ENCODE data around the gene SRP68.
"Not testable (repeated sequence)": the region's sequence is repeated elsewhere in the genome, so short reads cannot be mapped to it uniquely, and the experiment has no call there.

The SRP68 gene

DNA sequence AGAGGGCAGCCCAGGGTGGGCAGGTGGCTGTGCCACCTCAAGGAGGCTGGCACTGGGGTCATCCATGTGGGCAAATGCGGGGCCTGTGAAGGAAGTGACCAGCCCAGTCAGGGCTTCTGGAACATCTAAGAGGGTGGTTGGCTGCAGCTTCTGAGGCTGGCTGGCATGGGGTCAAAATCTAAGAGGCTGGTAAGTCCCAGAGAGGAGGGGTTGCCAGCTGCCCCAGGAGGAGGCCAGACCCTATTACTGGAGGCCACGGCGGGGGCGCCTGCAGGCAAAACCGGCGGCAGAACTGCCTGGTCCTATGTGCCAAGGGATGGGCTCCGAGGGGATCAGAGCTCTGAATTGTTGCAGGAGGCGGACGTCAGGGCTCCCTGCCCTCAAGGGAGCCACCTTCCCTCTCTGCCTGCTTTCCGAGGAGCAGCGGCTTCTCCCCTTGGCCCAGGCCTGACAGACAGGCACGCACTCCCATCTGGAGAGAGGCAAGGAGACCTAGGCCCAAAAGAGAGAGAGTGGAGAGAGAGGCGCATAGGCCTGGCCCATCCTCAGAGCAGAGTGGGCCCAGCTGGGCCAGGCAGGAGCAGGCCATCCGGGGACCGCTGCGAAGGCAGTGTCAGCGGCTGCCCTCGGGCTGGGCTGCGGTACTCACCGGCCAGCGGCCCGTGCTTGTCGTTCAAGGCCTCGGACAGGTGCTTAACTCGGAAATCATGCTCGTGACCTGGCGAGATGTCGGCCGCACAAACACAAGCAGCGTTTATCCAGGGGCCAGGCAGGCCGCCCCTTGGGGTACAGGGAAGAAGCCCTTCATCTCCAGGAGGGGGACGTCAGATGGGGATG, 17.6 kb upstream of the SRP68 start:
- DNase-seq (ENCODE audit: low read depth, low spot score), result no peak

DNA sequence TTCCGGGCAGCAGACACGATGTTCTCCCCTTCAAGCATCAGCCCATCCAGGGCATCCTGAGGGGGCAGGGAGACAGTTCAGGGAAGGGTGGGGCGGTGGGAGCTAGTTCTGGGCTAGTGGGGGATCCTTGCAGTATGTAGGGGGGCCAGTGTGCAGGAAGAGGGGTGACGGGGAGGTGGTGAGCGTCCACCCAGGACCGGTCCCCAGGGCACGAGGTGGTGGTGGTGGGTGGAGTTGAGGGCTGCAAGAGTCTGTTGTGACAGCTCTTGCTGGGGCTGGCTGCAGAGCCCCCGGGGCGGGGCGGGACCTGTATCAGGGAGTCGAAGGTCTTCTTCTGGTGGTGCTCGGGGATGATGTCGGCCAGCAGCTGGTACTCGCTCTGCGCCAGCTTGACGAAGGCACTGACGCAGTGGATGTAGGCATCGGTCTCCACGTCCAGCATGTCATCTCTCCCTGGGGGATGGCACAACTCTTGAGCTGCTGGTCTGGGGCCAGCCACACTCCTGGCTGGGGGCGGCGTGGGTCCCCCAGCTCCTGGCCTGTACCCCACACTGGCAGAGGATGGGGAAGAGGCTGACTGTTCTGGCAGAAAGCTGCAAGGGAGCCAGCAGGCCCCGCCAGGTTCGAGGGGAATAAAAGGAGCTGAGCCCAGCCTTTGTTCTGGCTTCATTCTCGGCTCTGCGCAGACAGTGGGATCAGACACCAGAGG, 16.7 kb upstream of the SRP68 start:
- no peak for DNase-seq (ENCODE audit: low read depth, low spot score)

GRCh38 chr17:76088041-76088867, 15.9 kb upstream of the SRP68 start:
- no peak for DNase-seq (ENCODE audit: low read depth, low spot score)

DNA sequence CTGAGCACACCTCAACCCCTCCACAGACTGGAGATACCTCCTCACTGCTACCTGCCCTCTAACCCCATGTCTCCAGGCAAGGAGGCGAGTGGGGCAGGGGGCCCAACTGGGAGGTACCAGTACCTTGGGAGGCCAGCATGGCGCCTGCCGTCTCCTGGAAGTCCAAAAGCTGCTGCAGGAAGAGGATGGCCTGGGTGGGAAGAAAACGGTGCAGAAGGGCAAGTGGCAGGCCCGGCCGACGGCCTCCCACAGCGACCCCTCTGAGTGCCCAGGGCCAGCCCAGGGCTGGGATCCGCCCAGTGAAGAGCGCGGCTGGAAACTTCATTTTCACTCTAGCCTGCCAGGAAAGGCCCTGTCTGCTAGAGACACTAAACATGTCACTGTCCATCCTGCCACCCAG, 15.2 kb upstream of the SRP68 start:
- DNase-seq (ENCODE audit: low read depth, low spot score), result no peak

DNA sequence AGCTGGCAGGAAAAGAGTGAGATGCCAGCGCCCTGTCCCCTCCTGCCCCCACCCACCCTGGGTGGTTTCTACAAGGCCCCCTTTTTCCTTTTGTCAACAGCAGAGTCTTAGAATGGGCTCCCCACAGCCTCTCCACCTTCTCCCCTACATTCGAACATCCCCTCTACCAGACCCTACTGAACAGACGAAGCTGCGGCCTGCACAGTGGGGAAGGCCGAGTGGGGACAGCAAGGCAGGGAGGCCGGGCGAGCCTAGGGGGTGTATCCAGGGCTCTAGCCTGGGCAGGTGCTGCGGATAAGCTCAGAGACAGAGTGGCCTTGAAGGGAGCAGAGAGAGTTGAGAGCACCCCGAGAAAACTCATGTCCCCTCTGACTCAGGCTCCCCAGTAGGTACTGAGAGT, 14.1 kb upstream of the SRP68 start:
- DNase-seq (ENCODE audit: low read depth, low spot score), result no peak

GRCh38 chr17:76085731-76086366, 13.5 kb upstream of the SRP68 start:
- DNase-seq (ENCODE audit: low read depth, low spot score), result no peak

DNA sequence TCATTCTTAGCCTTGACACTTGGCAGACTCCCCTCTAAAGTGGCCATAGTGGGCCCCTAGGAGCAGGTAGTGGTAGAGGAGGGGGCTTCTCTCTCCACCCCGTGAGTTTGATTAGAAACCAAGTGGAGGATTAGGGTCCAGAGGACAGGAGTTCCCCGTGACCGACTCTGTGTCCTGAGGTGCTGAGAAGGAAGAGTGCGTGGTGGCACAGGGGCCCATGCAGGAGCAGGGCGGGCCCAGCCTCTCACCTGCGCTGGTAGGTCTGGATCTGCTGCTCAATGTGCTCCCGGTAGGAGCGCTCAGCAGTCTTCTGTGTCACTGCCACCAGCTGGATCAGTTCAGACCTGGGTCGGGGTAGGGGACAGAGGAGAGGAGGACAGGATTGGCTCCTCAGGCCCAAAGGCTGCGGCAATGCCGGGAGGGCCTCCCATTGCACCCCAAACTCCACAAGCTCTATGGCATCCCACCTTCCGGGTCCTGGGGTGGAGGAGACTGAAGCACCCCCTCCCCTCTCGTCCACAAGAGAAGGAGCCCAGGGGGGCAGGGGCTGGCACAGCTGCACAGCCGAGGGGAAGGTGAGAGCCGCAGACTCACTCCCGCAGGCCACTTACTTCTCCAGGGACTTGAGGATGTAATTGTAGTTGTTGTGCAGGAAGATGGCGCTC, 12.9 kb upstream of the SRP68 start:
- no peak for DNase-seq (ENCODE audit: low read depth, low spot score)

DNA sequence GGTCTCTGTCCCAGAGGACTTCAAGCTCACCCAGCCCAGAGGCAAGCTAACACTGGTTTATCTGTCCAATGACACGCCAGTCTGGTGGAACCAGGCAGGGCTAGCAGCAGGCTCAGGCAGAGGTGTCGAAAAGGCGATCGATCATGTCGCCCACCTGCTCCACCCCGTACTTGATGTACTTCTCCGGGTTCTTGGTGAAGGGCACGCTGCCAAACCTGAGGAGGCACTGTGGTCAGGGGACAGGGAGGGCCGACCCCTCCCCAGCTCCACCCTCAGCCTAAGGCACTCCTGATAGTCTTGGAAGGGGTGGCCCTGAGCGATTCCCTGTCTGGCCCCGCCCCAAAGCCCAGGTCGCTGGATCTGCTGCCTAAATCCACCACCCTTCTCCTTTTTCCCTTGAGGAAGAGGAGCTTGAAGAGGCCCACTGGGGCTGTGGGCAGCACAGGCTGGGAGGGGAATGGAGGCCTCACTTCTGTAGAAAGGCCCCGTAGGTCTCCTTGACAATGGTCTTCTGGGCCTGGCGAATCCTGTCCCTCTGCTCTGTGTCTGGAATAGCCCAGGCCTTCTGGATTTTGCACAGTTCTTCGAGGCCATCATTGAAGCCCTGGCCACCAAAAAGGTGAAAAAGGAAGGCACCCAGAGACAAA, 11.3 kb upstream of the SRP68 start:
- no peak for DNase-seq (ENCODE audit: low read depth, low spot score)

- DNase-seq (ENCODE audit: low read depth, low spot score), result no peak
Measured at GRCh38 chr17:76082326-76083251, 10.3 kb upstream of the SRP68 start.

DNA sequence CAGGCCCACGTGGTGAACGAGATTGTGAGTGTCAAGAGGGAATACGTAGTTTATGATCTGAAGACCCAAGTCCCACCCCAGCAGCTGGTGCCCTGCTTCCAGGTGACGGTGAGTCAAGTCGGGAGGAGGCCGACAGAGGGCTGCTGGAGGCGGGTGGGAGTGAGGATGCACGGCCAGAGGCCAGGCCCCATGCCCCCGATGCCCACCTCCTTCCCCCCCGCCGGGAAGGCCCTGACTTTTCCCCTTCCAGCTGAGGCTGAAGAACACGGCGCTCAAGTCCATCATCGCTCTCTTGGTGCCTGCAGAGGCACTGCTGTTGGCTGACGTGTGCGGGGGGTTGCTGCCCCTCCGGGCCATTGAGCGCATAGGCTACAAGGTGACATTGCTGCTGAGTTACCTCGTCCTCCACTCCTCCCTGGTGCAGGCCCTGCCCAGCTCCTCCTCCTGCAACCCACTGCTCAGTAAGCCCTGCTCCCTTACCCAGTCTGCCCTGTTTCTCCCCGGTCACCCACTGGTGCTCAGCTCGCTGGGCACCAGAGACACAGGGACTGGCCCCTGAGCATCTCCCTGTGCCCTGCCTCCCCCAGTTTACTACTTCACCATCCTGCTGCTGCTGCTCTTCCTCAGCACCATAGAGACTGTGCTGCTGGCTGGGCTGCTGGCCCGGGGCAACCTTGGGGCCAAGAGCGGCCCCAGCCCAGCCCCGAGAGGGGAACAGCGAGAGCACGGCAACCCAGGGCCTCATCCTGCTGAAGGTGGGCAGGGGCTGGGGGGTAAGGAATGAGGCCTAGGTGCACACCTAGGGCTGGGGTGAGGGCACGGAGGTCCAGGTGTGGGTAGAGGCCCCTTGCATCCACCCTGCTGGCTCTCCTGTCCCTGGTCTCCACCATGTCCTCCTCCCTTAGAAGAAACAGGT, 9.2 kb upstream of the SRP68 start:
- DNase-seq (ENCODE audit: low read depth, low spot score), result no peak

- no peak for DNase-seq (ENCODE audit: low read depth, low spot score)
Measured at GRCh38 chr17:76080768-76081287, 8.5 kb upstream of the SRP68 start.

GRCh38 chr17:76079956-76080767, 7.8 kb upstream of the SRP68 start:
- DNase-seq (ENCODE audit: low read depth, low spot score), result no peak

GRCh38 chr17:76079535-76079955, 7.2 kb upstream of the SRP68 start:
- DNase-seq (ENCODE audit: low read depth, low spot score), result no peak

DNA sequence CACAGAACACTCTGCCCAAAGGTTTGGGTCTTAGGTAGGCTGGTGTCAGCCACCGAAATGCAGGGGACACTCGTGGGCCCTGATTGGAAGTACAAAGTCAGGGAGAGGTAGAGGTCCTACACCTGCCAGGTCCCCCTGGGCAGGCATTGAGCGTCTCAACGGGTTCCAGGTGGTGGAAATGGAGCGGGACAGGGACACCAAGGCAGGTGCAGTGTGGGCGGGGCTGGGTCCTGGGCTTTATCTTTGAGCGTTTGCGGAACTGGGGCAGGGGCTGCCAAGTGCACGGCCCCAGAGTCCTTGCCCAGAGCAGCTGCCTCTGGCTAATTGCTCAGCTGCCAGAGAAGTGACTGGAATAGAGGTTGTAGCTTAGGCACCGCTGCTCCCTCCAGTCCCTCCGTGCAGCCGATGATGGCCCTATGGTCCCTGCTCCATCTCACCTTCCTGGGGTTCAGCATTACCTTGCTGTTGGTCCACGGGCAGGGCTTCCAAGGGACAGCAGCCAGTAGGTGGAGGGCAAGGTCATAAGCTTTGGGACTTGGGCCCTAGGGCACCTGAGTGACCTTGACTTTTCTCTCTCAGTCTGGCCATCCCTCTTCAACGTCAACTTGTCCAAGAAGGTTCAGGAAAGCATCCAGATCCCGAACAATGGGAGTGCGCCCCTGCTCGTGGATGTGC, 6.7 kb upstream of the SRP68 start, which contains the start of gene ZACN:
Gene ZACN (plus strand): TSS at position 323 of the 675 bp plus-strand sequence. CDS start 83 bp downstream, at position 406.
- DNase-seq (ENCODE audit: low read depth, low spot score), result no peak

- DNase-seq (ENCODE audit: low read depth, low spot score), result not testable (repeated sequence)
Measured at GRCh38 chr17:76078370-76078769, 6.1 kb upstream of the SRP68 start.

DNA sequence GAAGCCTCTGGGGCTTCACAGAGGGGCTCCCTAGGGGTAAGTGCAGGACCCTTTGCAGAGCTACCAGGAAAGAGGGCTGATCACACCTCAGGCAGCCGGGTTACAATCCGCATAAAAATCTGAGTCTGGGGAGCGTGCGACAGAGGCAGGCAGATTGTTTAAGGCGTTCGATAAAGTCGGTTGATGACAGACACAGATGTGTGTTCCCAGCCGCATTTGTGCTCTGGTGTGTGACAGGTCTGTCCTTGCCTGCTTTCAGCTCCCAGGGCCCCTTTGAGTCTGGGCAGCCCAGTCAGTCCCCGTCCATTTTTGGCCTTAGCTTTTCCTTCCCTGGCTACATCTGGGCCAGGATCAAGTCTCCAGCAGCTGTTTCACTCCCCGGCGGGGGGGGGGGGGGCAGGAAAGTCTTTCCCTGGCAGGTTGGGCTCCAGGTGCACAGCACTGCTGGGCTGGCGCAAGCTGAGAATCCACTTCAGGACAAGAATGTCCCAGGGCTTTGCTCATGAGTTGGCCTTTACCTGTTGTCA, 5.3 kb upstream of the SRP68 start:
- DNase-seq (ENCODE audit: low read depth, low spot score), result no peak
